Measurements from ENCODE around the gene SLC25A5.

DNA sequence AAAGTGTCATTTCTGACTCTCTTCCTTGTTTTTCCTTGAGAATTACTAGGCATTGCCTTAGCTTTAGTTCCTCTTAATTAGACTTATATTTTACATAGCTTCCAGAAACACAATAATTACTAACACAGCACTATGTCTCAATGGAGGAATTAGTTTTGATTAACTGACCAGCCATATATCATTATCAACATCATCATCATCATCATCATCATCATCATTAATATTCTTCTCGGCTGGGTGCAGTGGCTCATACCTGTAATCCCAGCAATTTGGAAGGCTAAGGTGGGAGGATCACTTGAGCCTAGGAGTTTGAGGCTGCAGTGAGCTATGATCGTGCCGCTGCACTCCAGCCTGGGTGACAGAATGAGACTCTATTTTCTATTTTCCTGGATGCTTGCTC lies 2.7 kb upstream of the SLC25A5 start:
- TF ChIP-seq EZH2 (IDR thresholded peaks at IDR 0.05) (no peak), YY1 (IDR thresholded peaks at IDR 0.05; ENCODE audit: extremely low read depth, insufficient replicate concordance, low read depth, low read length) (no peak), POLR2A (IDR thresholded peaks at IDR 0.05; ENCODE audit: borderline replicate concordance, extremely low read depth, insufficient read depth, insufficient read length) (no peak), EGR1 (IDR thresholded peaks at IDR 0.05; ENCODE audit: low read depth) (no peak), EZH2phosphoT487 (IDR thresholded peaks at IDR 0.05; ENCODE audit: borderline replicate concordance) (no peak)
- TF ChIP-seq, protein P1, sequence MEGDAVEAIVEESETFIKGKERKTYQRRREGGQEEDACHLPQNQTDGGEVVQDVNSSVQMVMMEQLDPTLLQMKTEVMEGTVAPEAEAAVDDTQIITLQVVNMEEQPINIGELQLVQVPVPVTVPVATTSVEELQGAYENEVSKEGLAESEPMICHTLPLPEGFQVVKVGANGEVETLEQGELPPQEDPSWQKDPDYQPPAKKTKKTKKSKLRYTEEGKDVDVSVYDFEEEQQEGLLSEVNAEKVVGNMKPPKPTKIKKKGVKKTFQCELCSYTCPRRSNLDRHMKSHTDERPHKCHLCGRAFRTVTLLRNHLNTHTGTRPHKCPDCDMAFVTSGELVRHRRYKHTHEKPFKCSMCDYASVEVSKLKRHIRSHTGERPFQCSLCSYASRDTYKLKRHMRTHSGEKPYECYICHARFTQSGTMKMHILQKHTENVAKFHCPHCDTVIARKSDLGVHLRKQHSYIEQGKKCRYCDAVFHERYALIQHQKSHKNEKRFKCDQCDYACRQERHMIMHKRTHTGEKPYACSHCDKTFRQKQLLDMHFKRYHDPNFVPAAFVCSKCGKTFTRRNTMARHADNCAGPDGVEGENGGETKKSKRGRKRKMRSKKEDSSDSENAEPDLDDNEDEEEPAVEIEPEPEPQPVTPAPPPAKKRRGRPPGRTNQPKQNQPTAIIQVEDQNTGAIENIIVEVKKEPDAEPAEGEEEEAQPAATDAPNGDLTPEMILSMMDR (IDR thresholded peaks at IDR 0.05 in 2 of 3, conservative IDR thresholded peaks at IDR 0.05 in 1 of 3; ENCODE audit: borderline replicate concordance in 1 of 3, insufficient read depth in 1 of 3, low read depth in 2 of 3, low read length in 2 of 3), result no peak
- TF ChIP-seq, protein P2, sequence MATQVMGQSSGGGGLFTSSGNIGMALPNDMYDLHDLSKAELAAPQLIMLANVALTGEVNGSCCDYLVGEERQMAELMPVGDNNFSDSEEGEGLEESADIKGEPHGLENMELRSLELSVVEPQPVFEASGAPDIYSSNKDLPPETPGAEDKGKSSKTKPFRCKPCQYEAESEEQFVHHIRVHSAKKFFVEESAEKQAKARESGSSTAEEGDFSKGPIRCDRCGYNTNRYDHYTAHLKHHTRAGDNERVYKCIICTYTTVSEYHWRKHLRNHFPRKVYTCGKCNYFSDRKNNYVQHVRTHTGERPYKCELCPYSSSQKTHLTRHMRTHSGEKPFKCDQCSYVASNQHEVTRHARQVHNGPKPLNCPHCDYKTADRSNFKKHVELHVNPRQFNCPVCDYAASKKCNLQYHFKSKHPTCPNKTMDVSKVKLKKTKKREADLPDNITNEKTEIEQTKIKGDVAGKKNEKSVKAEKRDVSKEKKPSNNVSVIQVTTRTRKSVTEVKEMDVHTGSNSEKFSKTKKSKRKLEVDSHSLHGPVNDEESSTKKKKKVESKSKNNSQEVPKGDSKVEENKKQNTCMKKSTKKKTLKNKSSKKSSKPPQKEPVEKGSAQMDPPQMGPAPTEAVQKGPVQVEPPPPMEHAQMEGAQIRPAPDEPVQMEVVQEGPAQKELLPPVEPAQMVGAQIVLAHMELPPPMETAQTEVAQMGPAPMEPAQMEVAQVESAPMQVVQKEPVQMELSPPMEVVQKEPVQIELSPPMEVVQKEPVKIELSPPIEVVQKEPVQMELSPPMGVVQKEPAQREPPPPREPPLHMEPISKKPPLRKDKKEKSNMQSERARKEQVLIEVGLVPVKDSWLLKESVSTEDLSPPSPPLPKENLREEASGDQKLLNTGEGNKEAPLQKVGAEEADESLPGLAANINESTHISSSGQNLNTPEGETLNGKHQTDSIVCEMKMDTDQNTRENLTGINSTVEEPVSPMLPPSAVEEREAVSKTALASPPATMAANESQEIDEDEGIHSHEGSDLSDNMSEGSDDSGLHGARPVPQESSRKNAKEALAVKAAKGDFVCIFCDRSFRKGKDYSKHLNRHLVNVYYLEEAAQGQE (IDR thresholded peaks at IDR 0.05; ENCODE audit: low read depth), result no peak
